Ascending aorta (tissue), 2 donors: ENCODE measurements around the gene RAB6B. TPM values are rescaled to one million over a fixed set of nuclear protein-coding genes. Genes with fewer than 3 reads are reported as not detected.

Experiments used
- DNase-seq, 2 donors: peaks; one replicate each; pipeline ENCODE4 v3.0.0-alpha.2; 2019; ENCODE audit warnings: low spot score in 2 of 2
- H3K27ac ChIP-seq, 2 donors: fragments of 200-600 bp; sonication (generic); one replicate each; pipeline ENCODE4 v1.5.1; 2016 to 2017; ENCODE audit warnings: mild to moderate bottlenecking in 1 of 2
- H3K27me3 ChIP-seq: fragments of 200-600 bp; sonication (generic); one replicate; pipeline ENCODE4 v1.5.1; 2017
- H3K36me3 ChIP-seq, 2 donors: fragments of 200-600 bp; sonication (generic); one replicate each; pipeline ENCODE4 v1.5.1; 2016
- H3K4me1 ChIP-seq, 2 donors: fragments of 200-600 bp; sonication (generic); one replicate each; pipeline ENCODE4 v1.5.1; 2016 to 2017; ENCODE audit warnings: mild to moderate bottlenecking in 1 of 2
- H3K4me3 ChIP-seq, 2 donors: fragments of 200-600 bp; sonication (generic); one replicate each; pipeline ENCODE4 v1.5.1; 2016 to 2017; ENCODE audit warnings: mild to moderate bottlenecking in 1 of 2
- H3K9me3 ChIP-seq, 2 donors: fragments of 200-600 bp; sonication (generic); one replicate each; pipeline ENCODE4 v1.5.1; 2016
- CTCF ChIP-seq, 3 experiments: fragments of 200-600 bp in 2 of 3; fragments of 450-650 bp in 1 of 3; sonication (generic) in 2 of 3; IDR thresholded peaks; one replicate each; pipeline ENCODE4 v1.5.1; 2016 to 2019; ENCODE audit warnings: antibody characterized with exemption in 3 of 3, mild to moderate bottlenecking in 1 of 3, moderate library complexity in 1 of 3
- intact Hi-C: fragments of 100-400 bp; cut with DNase I; formaldehyde crosslinking; loops from one replicate; pipeline ENCODE4 v1.15.1; 2023
- total RNA-seq: library from RNA; depleted of rRNA; stranded (reverse); fragments of >200 nt; gene quantifications from one replicate; pipeline ENCODE4 v1.1.0, GENCODE V29; 2016

Gene RAB6B
- total RNA-seq, 1 donor from 2014 or later, result 0.75 TPM

- Histone ChIP-seq H3K36me3 (no peaks in the 10 kb centered on the region), H3K27ac (no peak overlapping the region), H3K4me1 (no peaks in the 10 kb centered on the region), H3K4me3 (no peak overlapping the region), H3K9me3 (no peaks in the 10 kb centered on the region), H3K27me3 (no peaks in the 10 kb centered on the region)
- DNase-seq, result no peak
- intact Hi-C loops, result no loop called here
- TF ChIP-seq CTCF (IDR thresholded peaks at IDR 0.05), result no peak
These were observed 29.5 kb downstream of the RAB6B start for GRCh38 chr3:133866141-133866540.

DNA sequence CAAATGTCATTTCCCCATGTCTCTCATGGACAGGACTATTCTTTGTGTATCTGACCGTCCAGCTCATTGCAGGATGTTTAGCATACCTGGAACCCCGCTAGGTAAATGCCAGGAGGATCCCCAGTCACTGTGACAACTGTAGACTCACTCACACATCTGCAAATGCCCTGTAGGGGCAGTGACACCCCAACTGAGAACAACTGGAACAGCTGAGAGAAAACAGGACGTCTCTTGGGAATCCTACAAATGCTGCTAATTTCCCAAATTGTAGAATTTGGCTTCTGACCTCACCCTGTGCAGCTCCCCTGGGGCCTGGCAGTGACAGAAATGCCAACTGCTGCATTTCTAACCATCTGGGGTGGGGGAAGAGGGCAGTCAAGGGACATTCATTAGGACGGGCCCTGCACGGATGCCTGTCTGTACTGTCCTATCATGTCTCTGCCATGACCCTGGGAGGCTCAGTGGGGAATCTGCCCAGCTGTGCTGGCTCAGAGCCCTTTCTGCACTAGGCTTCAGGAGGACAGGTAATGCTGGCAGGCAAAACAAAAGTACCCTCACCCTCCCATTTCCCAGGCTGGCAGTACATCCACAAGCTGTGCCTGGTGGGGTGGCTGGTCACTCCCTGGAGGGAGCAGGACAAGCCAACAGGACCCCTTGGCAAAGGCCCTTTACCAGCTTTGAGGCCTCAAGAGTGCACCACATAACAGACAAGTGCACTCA lies 30.4 kb downstream of the RAB6B start:
- H3K27me3 ChIP-seq, result no peaks in the 10 kb centered on the region
- H3K9me3 ChIP-seq, result no peaks in the 10 kb centered on the region
- no peak overlapping the region for H3K4me3 ChIP-seq
- H3K27ac ChIP-seq, result no peak overlapping the region
- no peaks in the 10 kb centered on the region for H3K4me1 ChIP-seq
- intact Hi-C loops, result no loop called here
- DNase-seq, result no peak
- H3K36me3 ChIP-seq, result no peaks in the 10 kb centered on the region
- TF ChIP-seq CTCF (IDR thresholded peaks at IDR 0.05), result no peak

DNA sequence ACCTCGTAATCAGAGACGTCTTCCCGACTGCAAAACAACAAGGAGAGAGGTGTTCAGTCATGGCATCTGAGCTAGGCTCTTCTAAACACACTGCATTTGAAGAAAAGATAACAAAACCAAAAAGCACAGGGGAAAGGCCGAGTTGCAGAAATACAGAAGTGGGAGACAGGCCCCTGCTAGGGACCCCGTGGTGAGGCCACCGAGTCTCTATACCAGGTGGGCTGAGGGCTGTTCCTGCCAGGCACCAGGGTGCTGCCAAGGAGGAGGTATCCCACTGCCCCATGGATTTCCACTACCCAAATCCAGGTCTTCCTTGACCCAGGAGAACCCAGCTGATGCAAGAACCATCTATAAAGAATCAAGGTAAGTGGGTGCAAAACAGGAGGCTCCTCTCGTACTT lies 31.1 kb downstream of the RAB6B start:
- Histone ChIP-seq H3K27me3 (no peaks in the 10 kb centered on the region), H3K4me3 (no peak overlapping the region), H3K36me3 (no peaks in the 10 kb centered on the region), H3K4me1 (no peaks in the 10 kb centered on the region), H3K27ac (no peak overlapping the region), H3K9me3 (no peaks in the 10 kb centered on the region)
- intact Hi-C loops, result no loop called here
- no peak for TF ChIP-seq CTCF (IDR thresholded peaks at IDR 0.05)
- no peak for DNase-seq

- H3K36me3 ChIP-seq, result no peaks in the 10 kb centered on the region
- no peak overlapping the region for H3K27ac ChIP-seq
- TF ChIP-seq CTCF (IDR thresholded peaks at IDR 0.05), result no peak
- intact Hi-C loops, result no loop called here
- H3K4me3 ChIP-seq, result no peak overlapping the region
- no peaks in the 10 kb centered on the region for H3K9me3 ChIP-seq
- H3K4me1 ChIP-seq, result no peaks in the 10 kb centered on the region
- no peaks in the 10 kb centered on the region for H3K27me3 ChIP-seq
- no peak for DNase-seq
These were observed 31.8 kb downstream of the RAB6B start for GRCh38 chr3:133863911-133864310.

- Histone ChIP-seq H3K36me3 (no peaks in the 10 kb centered on the region), H3K4me3 (no peak overlapping the region), H3K27ac (no peak overlapping the region), H3K4me1 (no peaks in the 10 kb centered on the region), H3K27me3 (no peaks in the 10 kb centered on the region), H3K9me3 (no peaks in the 10 kb centered on the region)
- TF ChIP-seq CTCF (IDR thresholded peaks at IDR 0.05), result no peak
- no peak for DNase-seq
- intact Hi-C loops, result no loop called here
These were observed 33.5 kb downstream of the RAB6B start for GRCh38 chr3:133862161-133862560.

- H3K4me1 ChIP-seq, result no peaks in the 10 kb centered on the region
- H3K9me3 ChIP-seq, result no peaks in the 10 kb centered on the region
- DNase-seq, result no peak
- no peak overlapping the region for H3K27ac ChIP-seq
- H3K27me3 ChIP-seq, result no peaks in the 10 kb centered on the region
- H3K4me3 ChIP-seq, result no peak overlapping the region
- intact Hi-C loops, result no loop called here
- no peaks in the 10 kb centered on the region for H3K36me3 ChIP-seq
- TF ChIP-seq CTCF (IDR thresholded peaks at IDR 0.05), result no peak
These were observed 35.2 kb downstream of the RAB6B start for GRCh38 chr3:133860519-133860918.
